Sigmoid colon (tissue), 4 donors: ENCODE measurements around the gene GALNT14.

Experiments used
- CTCF ChIP-seq, 4 experiments: fragments of 450-650 bp in 3 of 4; fragments of 200-600 bp in 1 of 4; IDR thresholded peaks; one replicate each; pipeline ENCODE4 v1.5.1; 2016 to 2019; ENCODE audit warnings: antibody characterized with exemption in 4 of 4, mild to moderate bottlenecking in 3 of 4, moderate library complexity in 2 of 4
- POLR2AphosphoS5 ChIP-seq, 4 donors: sonication (generic); formaldehyde crosslinking; IDR thresholded peaks; one replicate each; pipeline ENCODE4 v1.6.1; 2017; ENCODE audit warnings: antibody characterized with exemption in 4 of 4

- TF ChIP-seq POLR2AphosphoS5 (IDR thresholded peaks at IDR 0.05) = no peak
- no peak for TF ChIP-seq CTCF (IDR thresholded peaks at IDR 0.05)
Measured at GRCh38 chr2:31125918-31126695, 12.1 kb downstream of the GALNT14 start.
